ENCODE data around the gene VGLL4.
A peak's percentile ranks its signal among the peaks of the same experiment; 100 is the strongest.
"Not testable (repeated sequence)": the region's sequence is repeated elsewhere in the genome, so short reads cannot be mapped to it uniquely, and the experiment has no call there.

Gene VGLL4

GRCh38 chr3:11587766-11588165 lies 55.9 kb downstream of the VGLL4 start:
- TF ChIP-seq POLR2A (IDR thresholded peaks at IDR 0.05; ENCODE audit: low read length), result no peak
- TF ChIP-seq GATA1 (IDR thresholded peaks at IDR 0.05; ENCODE audit: low read depth, low read length), result no peak
- DNase-seq, result no peak

- no peak for DNase-seq
- TF ChIP-seq GATA1 (IDR thresholded peaks at IDR 0.05; ENCODE audit: low read depth, low read length), result no peak
- no peak for TF ChIP-seq POLR2A (IDR thresholded peaks at IDR 0.05; ENCODE audit: low read length)
Measured at GRCh38 chr3:11584570-11584969, 59.1 kb downstream of the VGLL4 start.

- no peak for DNase-seq
- TF ChIP-seq POLR2A (IDR thresholded peaks at IDR 0.05; ENCODE audit: low read length) (no peak), GATA1 (IDR thresholded peaks at IDR 0.05; ENCODE audit: low read depth, low read length) (no peak)
Measured at GRCh38 chr3:11583638-11584046, 60.1 kb downstream of the VGLL4 start.

- TF ChIP-seq GATA1 (IDR thresholded peaks at IDR 0.05; ENCODE audit: low read depth, low read length) (no peak), POLR2A (IDR thresholded peaks at IDR 0.05; ENCODE audit: low read length) (no peak)
- DNase-seq, result no peak
Measured at GRCh38 chr3:11583235-11583634, 60.5 kb downstream of the VGLL4 start.

- peak; percentile 14 to 15 for DNase-seq
- no peak for TF ChIP-seq GATA1 (IDR thresholded peaks at IDR 0.05; ENCODE audit: low read depth, low read length)
- no peak for TF ChIP-seq POLR2A (IDR thresholded peaks at IDR 0.05; ENCODE audit: low read length)
Measured at GRCh38 chr3:11582191-11582968, 61.3 kb downstream of the VGLL4 start.

GRCh38 chr3:11581237-11582190 lies 62.2 kb downstream of the VGLL4 start:
- no peak for DNase-seq
- no peak for TF ChIP-seq POLR2A (IDR thresholded peaks at IDR 0.05; ENCODE audit: low read length)
- TF ChIP-seq GATA1 (IDR thresholded peaks at IDR 0.05; ENCODE audit: low read depth, low read length), result no peak

GRCh38 chr3:11580645-11581044 lies 63.1 kb downstream of the VGLL4 start:
- no peak for TF ChIP-seq POLR2A (IDR thresholded peaks at IDR 0.05; ENCODE audit: low read length)
- no peak for TF ChIP-seq GATA1 (IDR thresholded peaks at IDR 0.05; ENCODE audit: low read depth, low read length)
- DNase-seq, result no peak

- TF ChIP-seq POLR2A (IDR thresholded peaks at IDR 0.05; ENCODE audit: low read length), result no peak
- no peak for TF ChIP-seq GATA1 (IDR thresholded peaks at IDR 0.05; ENCODE audit: low read depth, low read length)
- no peak for DNase-seq
Measured at GRCh38 chr3:11578169-11578568, 65.5 kb downstream of the VGLL4 start.

GRCh38 chr3:11576453-11576852 lies 67.3 kb downstream of the VGLL4 start:
- TF ChIP-seq GATA1 (IDR thresholded peaks at IDR 0.05; ENCODE audit: low read depth, low read length), result no peak
- no peak for DNase-seq

GRCh38 chr3:11575677-11576076 lies 68.0 kb downstream of the VGLL4 start:
- no peak for DNase-seq
- no peak for TF ChIP-seq GATA1 (IDR thresholded peaks at IDR 0.05; ENCODE audit: low read depth, low read length)
- no peak for TF ChIP-seq POLR2A (IDR thresholded peaks at IDR 0.05; ENCODE audit: low read length)

GRCh38 chr3:11574981-11575669 lies 68.6 kb downstream of the VGLL4 start:
- TF ChIP-seq POLR2A (IDR thresholded peaks at IDR 0.05; ENCODE audit: low read length) (no peak), GATA1 (IDR thresholded peaks at IDR 0.05; ENCODE audit: low read depth, low read length) (no peak)
- no peak for DNase-seq

- DNase-seq, result not testable (repeated sequence)
Measured at GRCh38 chr3:11572660-11573059, 71.1 kb downstream of the VGLL4 start.

- no peak for DNase-seq
- TF ChIP-seq POLR2A (IDR thresholded peaks at IDR 0.05; ENCODE audit: low read length), result no peak
- no peak for TF ChIP-seq GATA1 (IDR thresholded peaks at IDR 0.05; ENCODE audit: low read depth, low read length)
Measured at GRCh38 chr3:11570789-11571495, 72.8 kb downstream of the VGLL4 start.

All from erythroblast (primary cell).